OCI-LY7 (cell line): ENCODE results near the gene CACTIN. TPM values are rescaled to one million over a fixed set of nuclear protein-coding genes. Genes with fewer than 3 reads are reported as not detected.

Source experiments
- BruUV-seq: library from RNA; stranded (reverse); fragments of 400-500 nt; replicated peaks from 2 replicates; lab custom pipeline; 2021; lab: Mats Ljungman, UMichigan
- CTCF ChIA-PET: fragments of 300-600 bp; sonication (Branson Sonifier 250); formaldehyde crosslinking; loops from one replicate; lab custom pipeline; 2022; ENCODE audit warnings: antibody characterized with exemption; ENCODE audit not compliant: unreplicated experiment; lab: Charles Lee
- POLR2A ChIA-PET: fragments of 300-600 bp; sonication (Branson Sonifier 250); formaldehyde crosslinking; loops from one replicate; lab custom pipeline; 2022; ENCODE audit warnings: antibody characterized with exemption; lab: Charles Lee
- DNase-seq: peaks from one replicate; pipeline ENCODE4 v3.0.0-alpha.2; 2015; ENCODE audit warnings: low spot score
- H2AFZ ChIP-seq: fragments of 200-600 bp; sonication (generic), shearing (Covaris generic); 2 replicates; pipeline ENCODE4 v1.6.1; 2014; ENCODE audit warnings: mild to moderate bottlenecking, antibody characterized with exemption, low read length, moderate library complexity
- H3K27ac ChIP-seq: fragments of 200-600 bp; sonication (generic); 2 replicates; pipeline ENCODE4 v1.5.1; 2014; ENCODE audit warnings: mixed run types, low read depth, mild to moderate bottlenecking, moderate library complexity, low read length, inconsistent platforms; ENCODE audit not compliant: poor library complexity, severe bottlenecking
- H3K36me3 ChIP-seq: fragments of 200-600 bp; sonication (generic); 2 replicates; pipeline ENCODE4 v1.6.1; 2014; ENCODE audit warnings: mild to moderate bottlenecking, antibody characterized with exemption, low read length, moderate library complexity, mixed read lengths; ENCODE audit not compliant: insufficient read depth
- H3K4me1 ChIP-seq: fragments of 200-600 bp; sonication (generic); 2 replicates; pipeline ENCODE4 v1.5.1; 2014; ENCODE audit warnings: mild to moderate bottlenecking, low read length; ENCODE audit not compliant: insufficient read depth, poor library complexity, severe bottlenecking
- H3K4me2 ChIP-seq: fragments of 200-600 bp; sonication (generic); 2 replicates; pipeline ENCODE4 v1.6.1; 2014; ENCODE audit warnings: mild to moderate bottlenecking, low read length
- H3K4me3 ChIP-seq: fragments of 200-600 bp; sonication (generic); 2 replicates; pipeline ENCODE4 v1.5.1; 2014; ENCODE audit warnings: mild to moderate bottlenecking, low read depth, low read length; ENCODE audit not compliant: poor library complexity, severe bottlenecking
- H3K79me2 ChIP-seq: fragments of 200-600 bp; sonication (generic); 2 replicates; pipeline ENCODE4 v1.6.1; 2016; ENCODE audit warnings: low read depth, mild to moderate bottlenecking, low read length, moderate library complexity, mixed read lengths; ENCODE audit not compliant: insufficient read depth
- H3K9me2 ChIP-seq: fragments of 200-600 bp; sonication (generic); 2 replicates; pipeline ENCODE4 v1.6.1; 2016; ENCODE audit warnings: mild to moderate bottlenecking, low read length, mixed read lengths; ENCODE audit not compliant: insufficient read depth
- H3K9me3 ChIP-seq: fragments of 200-600 bp; sonication (generic); 2 replicates; pipeline ENCODE4 v1.6.1; 2014; ENCODE audit warnings: mild to moderate bottlenecking, mixed run types, low read length, mixed read lengths
- H4K20me1 ChIP-seq: fragments of 200-600 bp; sonication (generic); 2 replicates; pipeline ENCODE4 v1.6.1; 2014; ENCODE audit warnings: mild to moderate bottlenecking, antibody characterized with exemption, low read length, moderate library complexity, mixed read lengths; ENCODE audit not compliant: insufficient read depth
- CTCF ChIP-seq: fragments of 200-600 bp; sonication (generic); conservative IDR thresholded peaks from 2 replicates; pipeline ENCODE4 v1.5.1; 2014; ENCODE audit warnings: mild to moderate bottlenecking, antibody characterized with exemption, low read length, moderate library complexity, mixed read lengths
- EZH2phosphoT487 ChIP-seq: fragments of 200-600 bp; sonication (generic); IDR thresholded peaks from 2 replicates; pipeline ENCODE4 v1.6.1; 2018; ENCODE audit warnings: low read depth, borderline replicate concordance, mild to moderate bottlenecking, mixed run types, antibody characterized with exemption, low read length, moderate library complexity, mixed read lengths
- intact Hi-C: fragments of 100-400 bp; cut with micrococcal nuclease; formaldehyde crosslinking; loops from one replicate; pipeline ENCODE4 v1.10.0; 2022; ENCODE audit not compliant: unreplicated experiment
- total RNA-seq, 2 experiments: library from RNA; depleted of rRNA in 1 of 2; stranded (reverse); fragments of >200 nt in 1 of 2; shearing (Covaris generic) in 1 of 2; gene quantifications; 2 replicates each; pipeline ENCODE4 v1.2.3, GENCODE V29; 2014 to 2022

Gene CACTIN
- total RNA-seq, 2 experiments from 2014 or later, result 34.2 to 35.9 TPM

GRCh38 chr19:3633559-3633988, 7.0 kb upstream of the CACTIN start:
- DNase-seq, result no peak
- BruUV-seq, result no TSS peak
- Histone ChIP-seq H3K79me2 (no peaks in the 10 kb centered on the region), H3K27ac (no peak overlapping the region), H3K4me3 (no peak overlapping the region), H3K4me1 (no peaks in the 10 kb centered on the region), H3K36me3 (no peaks in the 10 kb centered on the region), H4K20me1 (no peaks in the 10 kb centered on the region), H2AFZ (no peak overlapping the region), H3K9me3 (no peaks in the 10 kb centered on the region), H3K4me2 (no peak overlapping the region), H3K9me2 (no peaks in the 10 kb centered on the region)
- intact Hi-C loops, result no loop called here
- ChIA-PET POLR2A (no interaction called here), CTCF (no interaction called here)
- TF ChIP-seq EZH2phosphoT487 (no peak), CTCF (no peak)

- intact Hi-C loops, result no loop called here
- H3K9me3 ChIP-seq, result no peaks in the 10 kb centered on the region
- no peaks in the 10 kb centered on the region for H3K4me1 ChIP-seq
- POLR2A ChIA-PET, result no interaction called here
- no peaks in the 10 kb centered on the region for H3K36me3 ChIP-seq
- DNase-seq, result no peak
- H3K27ac ChIP-seq, result no peak overlapping the region
- no peaks in the 10 kb centered on the region for H3K79me2 ChIP-seq
- TF ChIP-seq CTCF (no peak), EZH2phosphoT487 (no peak)
- BruUV-seq, result no TSS peak
- no peak overlapping the region for H3K4me3 ChIP-seq
- CTCF ChIA-PET, result interaction anchor here (1.0 kb wide), 1 partner anchor 57 kb away, joined by 3 read pairs; no protein-coding TSS in a partner anchor
- H3K4me2 ChIP-seq, result no peak overlapping the region
- no peaks in the 10 kb centered on the region for H4K20me1 ChIP-seq
- no peak overlapping the region for H2AFZ ChIP-seq
- H3K9me2 ChIP-seq, result no peaks in the 10 kb centered on the region
Observed at GRCh38 chr19:3632739-3633558, 6.4 kb upstream of the CACTIN start.

- no peak overlapping the region for H2AFZ ChIP-seq
- intact Hi-C loops, result no loop called here
- H4K20me1 ChIP-seq, result no peaks in the 10 kb centered on the region
- H3K36me3 ChIP-seq, result no peaks in the 10 kb centered on the region
- H3K9me2 ChIP-seq, result no peaks in the 10 kb centered on the region
- H3K79me2 ChIP-seq, result no peaks in the 10 kb centered on the region
- peaks cover 4% of the 10 kb centered on the region for H3K4me1 ChIP-seq
- no peak for TF ChIP-seq EZH2phosphoT487
- no peak for TF ChIP-seq CTCF
- H3K4me2 ChIP-seq, result no peak overlapping the region
- CTCF ChIA-PET, result interaction anchor here (1.0 kb wide), 1 partner anchor 58 kb away, joined by 3 read pairs; no protein-coding TSS in a partner anchor
- no TSS peak for BruUV-seq
- POLR2A ChIA-PET, result no interaction called here
- H3K9me3 ChIP-seq, result no peaks in the 10 kb centered on the region
- H3K4me3 ChIP-seq, result no peak overlapping the region
- DNase-seq, result no peak
- no peak overlapping the region for H3K27ac ChIP-seq
Observed at GRCh38 chr19:3632098-3632497, 5.5 kb upstream of the CACTIN start.
